ENCODE results near the gene CTU2. TPM values are rescaled to one million over a fixed set of nuclear protein-coding genes. Genes with fewer than 3 reads are reported as not detected.

CTU2 gene
- total and polyA plus RNA-seq, 10 of the 15 experiments (the other 5 are each of a cell fraction or from before 2014, with no cell fraction given), result 0.32 to 44.5 (median 18.2) TPM

DNA sequence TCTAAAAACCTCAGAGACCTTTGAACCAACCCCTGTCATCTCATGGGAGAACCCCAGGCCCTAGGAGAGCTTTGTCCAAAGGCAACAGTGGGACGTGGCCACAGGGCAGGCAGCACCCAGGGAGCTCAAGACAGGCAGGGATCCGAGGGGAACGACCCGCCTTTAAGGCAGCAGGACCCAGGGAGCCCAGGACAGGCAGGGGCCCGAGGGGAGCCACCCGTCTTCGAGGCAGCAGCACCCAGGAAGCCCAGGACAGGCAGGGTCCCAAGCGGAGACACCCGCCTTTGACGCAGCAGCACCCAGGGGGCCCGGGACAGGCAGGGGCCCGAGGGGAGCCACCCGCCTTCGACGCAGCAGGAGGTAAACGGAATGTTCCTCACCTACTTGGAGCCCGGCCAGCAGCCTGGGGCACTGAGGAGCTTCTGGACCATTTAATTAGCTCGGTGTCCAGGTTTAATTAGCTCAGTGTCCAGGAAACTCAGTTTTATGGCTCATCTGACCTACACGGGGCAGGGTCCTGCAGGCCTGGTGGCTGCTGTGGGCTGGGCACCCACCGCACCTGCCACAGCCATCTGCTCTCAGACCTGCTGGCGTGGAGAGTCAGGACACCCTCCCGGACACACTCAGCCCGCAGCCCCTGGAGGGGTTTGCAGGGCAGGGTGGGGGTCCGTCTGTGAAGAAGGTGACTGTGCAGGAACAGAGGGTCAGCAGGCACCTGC lies 54.3 kb downstream of the CTU2 start (continued):
- TF ChIP-seq, protein P1, sequence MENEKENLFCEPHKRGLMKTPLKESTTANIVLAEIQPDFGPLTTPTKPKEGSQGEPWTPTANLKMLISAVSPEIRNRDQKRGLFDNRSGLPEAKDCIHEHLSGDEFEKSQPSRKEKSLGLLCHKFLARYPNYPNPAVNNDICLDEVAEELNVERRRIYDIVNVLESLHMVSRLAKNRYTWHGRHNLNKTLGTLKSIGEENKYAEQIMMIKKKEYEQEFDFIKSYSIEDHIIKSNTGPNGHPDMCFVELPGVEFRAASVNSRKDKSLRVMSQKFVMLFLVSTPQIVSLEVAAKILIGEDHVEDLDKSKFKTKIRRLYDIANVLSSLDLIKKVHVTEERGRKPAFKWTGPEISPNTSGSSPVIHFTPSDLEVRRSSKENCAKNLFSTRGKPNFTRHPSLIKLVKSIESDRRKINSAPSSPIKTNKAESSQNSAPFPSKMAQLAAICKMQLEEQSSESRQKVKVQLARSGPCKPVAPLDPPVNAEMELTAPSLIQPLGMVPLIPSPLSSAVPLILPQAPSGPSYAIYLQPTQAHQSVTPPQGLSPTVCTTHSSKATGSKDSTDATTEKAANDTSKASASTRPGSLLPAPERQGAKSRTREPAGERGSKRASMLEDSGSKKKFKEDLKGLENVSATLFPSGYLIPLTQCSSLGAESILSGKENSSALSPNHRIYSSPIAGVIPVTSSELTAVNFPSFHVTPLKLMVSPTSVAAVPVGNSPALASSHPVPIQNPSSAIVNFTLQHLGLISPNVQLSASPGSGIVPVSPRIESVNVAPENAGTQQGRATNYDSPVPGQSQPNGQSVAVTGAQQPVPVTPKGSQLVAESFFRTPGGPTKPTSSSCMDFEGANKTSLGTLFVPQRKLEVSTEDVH (IDR thresholded peaks at IDR 0.05; ENCODE audit: low read depth, partially characterized antibody), result no peak
- TF ChIP-seq EGR1 (IDR thresholded peaks at IDR 0.05; ENCODE audit: borderline replicate concordance in 1 of 2, low read depth in 2 of 2, low read length in 2 of 2), result no peak
- TF ChIP-seq, protein P2, sequence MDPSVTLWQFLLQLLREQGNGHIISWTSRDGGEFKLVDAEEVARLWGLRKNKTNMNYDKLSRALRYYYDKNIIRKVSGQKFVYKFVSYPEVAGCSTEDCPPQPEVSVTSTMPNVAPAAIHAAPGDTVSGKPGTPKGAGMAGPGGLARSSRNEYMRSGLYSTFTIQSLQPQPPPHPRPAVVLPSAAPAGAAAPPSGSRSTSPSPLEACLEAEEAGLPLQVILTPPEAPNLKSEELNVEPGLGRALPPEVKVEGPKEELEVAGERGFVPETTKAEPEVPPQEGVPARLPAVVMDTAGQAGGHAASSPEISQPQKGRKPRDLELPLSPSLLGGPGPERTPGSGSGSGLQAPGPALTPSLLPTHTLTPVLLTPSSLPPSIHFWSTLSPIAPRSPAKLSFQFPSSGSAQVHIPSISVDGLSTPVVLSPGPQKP (IDR thresholded peaks at IDR 0.05; ENCODE audit: low read depth, low read length), result no peak
- TF ChIP-seq, protein P3, sequence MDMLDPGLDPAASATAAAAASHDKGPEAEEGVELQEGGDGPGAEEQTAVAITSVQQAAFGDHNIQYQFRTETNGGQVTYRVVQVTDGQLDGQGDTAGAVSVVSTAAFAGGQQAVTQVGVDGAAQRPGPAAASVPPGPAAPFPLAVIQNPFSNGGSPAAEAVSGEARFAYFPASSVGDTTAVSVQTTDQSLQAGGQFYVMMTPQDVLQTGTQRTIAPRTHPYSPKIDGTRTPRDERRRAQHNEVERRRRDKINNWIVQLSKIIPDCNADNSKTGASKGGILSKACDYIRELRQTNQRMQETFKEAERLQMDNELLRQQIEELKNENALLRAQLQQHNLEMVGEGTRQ (IDR thresholded peaks at IDR 0.05; ENCODE audit: borderline replicate concordance, low read depth, low read length), result no peak
- no peak for TF ChIP-seq HDAC2 (IDR thresholded peaks at IDR 0.05)
- TF ChIP-seq EED (IDR thresholded peaks at IDR 0.05; ENCODE audit: low read depth), result no peak
- no peak for TF ChIP-seq JUNB (IDR thresholded peaks at IDR 0.05)
- TF ChIP-seq, protein P4, sequence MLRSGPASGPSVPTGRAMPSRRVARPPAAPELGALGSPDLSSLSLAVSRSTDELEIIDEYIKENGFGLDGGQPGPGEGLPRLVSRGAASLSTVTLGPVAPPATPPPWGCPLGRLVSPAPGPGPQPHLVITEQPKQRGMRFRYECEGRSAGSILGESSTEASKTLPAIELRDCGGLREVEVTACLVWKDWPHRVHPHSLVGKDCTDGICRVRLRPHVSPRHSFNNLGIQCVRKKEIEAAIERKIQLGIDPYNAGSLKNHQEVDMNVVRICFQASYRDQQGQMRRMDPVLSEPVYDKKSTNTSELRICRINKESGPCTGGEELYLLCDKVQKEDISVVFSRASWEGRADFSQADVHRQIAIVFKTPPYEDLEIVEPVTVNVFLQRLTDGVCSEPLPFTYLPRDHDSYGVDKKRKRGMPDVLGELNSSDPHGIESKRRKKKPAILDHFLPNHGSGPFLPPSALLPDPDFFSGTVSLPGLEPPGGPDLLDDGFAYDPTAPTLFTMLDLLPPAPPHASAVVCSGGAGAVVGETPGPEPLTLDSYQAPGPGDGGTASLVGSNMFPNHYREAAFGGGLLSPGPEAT (IDR thresholded peaks at IDR 0.05; ENCODE audit: low read depth), result no peak
- TF ChIP-seq SUPT20H (IDR thresholded peaks at IDR 0.05; ENCODE audit: borderline replicate concordance, control insufficient read depth, low read depth, low read length), result no peak
- TF ChIP-seq NFXL1 (IDR thresholded peaks at IDR 0.05; ENCODE audit: borderline replicate concordance), result no peak
- TF ChIP-seq, protein P5, sequence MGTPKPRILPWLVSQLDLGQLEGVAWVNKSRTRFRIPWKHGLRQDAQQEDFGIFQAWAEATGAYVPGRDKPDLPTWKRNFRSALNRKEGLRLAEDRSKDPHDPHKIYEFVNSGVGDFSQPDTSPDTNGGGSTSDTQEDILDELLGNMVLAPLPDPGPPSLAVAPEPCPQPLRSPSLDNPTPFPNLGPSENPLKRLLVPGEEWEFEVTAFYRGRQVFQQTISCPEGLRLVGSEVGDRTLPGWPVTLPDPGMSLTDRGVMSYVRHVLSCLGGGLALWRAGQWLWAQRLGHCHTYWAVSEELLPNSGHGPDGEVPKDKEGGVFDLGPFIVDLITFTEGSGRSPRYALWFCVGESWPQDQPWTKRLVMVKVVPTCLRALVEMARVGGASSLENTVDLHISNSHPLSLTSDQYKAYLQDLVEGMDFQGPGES (IDR thresholded peaks at IDR 0.05), result no peak

All from GM12878 (cell line).